ENCODE measurements around the gene ASCC1.
"Not testable (repeated sequence)": the region's sequence is repeated elsewhere in the genome, so short reads cannot be mapped to it uniquely, and the experiment has no call there.

The ASCC1 gene, protein sequence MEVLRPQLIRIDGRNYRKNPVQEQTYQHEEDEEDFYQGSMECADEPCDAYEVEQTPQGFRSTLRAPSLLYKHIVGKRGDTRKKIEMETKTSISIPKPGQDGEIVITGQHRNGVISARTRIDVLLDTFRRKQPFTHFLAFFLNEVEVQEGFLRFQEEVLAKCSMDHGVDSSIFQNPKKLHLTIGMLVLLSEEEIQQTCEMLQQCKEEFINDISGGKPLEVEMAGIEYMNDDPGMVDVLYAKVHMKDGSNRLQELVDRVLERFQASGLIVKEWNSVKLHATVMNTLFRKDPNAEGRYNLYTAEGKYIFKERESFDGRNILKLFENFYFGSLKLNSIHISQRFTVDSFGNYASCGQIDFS

DNA sequence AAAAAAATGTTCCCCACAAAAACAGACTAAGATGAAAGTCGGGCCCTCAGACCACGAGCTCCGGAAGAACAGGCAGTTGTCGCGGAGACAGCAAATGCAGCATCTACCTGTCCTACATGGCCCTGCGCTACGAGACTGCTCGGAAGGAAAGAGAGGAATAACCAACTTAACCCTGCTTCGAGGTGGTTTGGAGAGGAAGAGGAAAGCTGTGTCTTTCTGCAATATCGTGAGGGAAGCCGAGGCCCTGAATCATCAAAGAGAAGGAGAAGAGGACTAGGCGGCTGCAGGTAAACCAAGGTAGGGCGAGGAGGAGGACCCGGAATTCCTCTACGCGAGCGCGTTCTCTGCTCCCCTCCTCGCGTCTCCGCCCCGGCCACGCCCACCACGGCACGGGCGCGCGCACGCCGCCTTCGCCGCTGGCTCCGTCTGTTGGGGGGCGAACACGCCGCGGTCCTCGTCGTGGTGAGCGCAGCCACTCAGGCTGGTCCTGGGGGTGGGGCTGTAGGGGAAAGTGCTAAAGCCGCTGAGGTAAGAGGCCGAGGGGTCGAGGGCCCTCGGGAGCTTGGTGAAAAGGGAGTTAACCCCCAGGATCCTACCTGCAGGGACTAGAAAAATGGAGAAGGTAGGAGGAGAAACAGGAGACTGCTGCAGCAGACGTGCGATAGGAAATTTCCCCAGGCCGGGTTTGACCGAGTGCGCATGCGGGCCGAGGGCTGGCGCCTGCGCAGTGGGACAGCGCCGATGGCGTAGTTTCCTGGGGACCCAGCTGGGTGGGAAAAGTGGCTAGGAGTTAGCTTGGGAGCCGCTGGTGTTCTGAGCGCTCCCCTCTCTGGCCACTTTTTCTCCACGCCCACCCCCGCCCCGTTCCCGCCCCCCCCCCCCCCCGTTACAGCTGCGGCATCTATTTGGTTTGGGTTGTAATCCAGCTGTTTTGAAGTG, at the start of gene ASCC1, which contains the start of gene ANAPC16:
TSS of gene ASCC1 (minus strand) at position 666 of the 939 bp plus-strand sequence. CDS start 2,978 bp downstream, outside the sequence.
TSS of gene ANAPC16 (plus strand) at position 402 of the 939 bp plus-strand sequence. CDS start 7,903 bp downstream, outside the sequence.
- DNase-seq (ENCODE audit: low read depth) = peak; percentile 91

DNA sequence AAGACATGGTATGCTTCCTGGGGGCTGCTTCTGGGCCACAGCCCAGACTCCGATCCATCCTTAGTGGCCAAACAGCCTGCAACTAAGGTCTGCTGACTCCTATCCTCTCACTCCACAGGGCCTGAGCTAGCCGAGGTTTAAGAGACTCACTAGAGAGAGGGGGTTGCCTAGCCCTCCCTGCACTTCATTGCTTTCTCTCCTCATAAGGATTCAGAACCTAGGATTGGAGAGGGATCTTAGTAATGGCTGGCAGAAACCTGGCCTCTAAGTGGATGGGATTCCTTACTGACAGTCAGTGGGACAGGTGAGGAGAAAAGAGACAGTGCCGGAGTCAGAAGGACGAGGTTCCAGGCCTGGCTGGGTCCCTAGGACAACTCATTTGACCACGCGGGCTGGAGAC, 49.4 kb upstream of the ASCC1 start:
- no peak for DNase-seq (ENCODE audit: low read depth)

DNA sequence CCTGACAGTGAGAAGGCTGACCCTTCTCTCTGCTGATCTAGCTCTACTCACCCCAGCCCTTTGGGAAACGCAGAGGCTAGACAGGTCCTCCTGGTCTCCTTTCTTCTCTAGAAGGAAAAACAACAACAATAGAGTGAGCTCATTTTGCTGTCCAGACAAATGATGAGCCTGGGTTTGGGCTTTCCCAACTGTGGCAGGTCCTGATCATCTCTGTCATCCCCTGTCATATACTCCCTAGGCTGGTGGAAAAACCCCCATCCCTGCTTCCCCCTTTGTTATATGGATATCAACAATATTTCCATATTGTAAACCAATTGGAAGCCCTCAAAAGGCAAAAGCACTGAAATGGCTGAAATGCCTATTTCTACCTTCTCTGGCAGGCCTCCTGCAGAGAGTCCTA, 48.5 kb upstream of the ASCC1 start:
- DNase-seq (ENCODE audit: low read depth) = no peak

DNA sequence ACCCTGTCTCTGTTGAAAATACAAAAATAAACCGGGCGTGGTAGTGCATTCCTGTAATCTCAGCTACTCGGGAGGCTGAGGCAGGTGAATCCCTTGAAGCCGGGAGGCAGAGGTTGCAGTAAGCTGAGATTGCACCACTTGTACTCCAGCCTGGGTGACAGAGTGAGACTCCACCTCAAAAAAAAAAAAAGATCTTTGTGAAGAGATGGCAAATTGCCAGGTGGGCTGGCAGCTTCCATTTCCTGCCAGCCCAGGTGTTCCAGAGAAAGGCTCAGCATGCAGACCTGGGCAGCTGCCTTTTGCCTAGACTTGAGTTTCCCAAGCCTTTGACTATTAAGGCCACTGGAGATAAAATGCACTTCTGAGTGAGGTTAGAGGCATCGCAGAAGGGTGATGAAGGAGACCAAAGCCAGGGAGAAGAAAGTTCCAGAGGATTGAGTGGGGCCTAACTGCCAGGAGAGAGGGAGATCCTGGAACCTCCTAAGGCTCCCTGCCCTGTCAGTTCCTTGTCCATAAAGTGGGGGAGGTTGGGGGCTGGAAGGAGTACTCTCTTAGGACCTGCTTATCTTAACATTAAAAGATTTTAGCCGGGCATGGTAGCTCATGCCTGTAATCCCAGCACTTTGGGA, 47.7 kb upstream of the ASCC1 start:
- DNase-seq (ENCODE audit: low read depth) = no peak

DNA sequence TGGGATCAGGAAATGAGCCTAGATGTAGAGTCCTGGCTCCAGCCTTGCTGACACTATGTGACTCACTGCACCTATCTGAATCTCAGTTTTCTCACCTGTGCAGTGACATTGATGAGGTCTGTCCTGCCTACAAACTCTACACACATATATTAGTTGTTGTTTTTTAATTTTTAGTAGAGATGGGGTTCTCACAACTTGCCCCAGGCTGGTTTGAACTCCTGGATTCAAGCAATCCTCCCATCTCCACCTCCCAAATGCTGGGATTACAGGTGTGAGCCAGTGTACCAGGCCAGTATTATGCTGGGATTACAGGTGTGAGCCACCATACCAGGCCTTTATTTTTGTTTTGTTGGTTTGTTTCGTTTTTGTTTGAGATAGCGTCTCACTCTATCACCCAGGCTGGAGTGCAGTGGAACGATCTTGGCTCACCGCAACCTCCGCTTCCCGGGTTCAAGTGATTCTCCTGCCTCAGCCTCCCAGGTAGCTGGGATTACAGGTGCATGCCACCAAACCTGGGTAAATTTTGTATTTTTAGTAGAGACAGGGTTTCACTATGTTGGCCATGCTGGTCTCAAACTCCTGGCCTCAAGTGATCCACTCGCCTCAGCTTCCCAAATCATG, 45.8 kb upstream of the ASCC1 start:
- no peak for DNase-seq (ENCODE audit: low read depth)

DNA sequence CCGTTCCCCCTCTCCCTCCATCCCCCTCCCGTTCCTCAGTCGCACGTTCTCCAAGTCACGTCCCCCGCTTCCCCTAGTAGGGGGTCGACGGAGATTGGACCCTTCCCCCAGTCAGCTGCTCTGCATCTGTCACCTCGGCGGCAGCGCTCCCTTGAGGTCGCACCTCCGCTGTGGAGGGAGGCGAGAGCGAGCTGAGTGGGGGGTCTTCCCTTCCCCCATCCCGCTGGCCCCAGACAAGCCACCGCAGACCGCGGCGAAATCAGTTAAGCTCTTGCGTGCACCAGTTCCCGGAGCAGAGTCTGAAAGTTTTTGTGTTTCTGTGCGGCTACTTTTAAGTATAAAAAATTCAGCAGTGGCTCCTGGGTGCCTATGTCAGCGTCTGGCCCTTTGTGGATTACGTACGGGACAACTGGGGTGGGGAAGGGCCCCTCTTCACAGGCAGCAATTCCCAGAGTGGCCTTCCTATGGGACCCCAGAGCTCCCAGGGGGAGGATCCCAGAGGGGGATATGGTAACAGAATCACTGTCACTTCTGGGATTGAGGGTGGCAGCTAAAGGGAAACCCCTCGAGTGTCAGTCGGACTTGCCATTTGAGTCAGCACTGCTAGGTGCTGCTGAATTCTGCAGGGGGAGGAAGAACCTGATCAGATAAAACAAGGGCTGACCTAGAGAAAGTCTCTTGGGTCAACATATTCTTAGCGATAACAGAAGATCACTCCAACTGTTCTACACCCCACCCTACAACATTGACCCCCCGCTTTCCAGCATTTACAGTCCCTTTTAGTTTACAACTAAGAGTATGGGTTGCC, 45.1 kb upstream of the ASCC1 start:
- DNase-seq (ENCODE audit: low read depth) = no peak

DNA sequence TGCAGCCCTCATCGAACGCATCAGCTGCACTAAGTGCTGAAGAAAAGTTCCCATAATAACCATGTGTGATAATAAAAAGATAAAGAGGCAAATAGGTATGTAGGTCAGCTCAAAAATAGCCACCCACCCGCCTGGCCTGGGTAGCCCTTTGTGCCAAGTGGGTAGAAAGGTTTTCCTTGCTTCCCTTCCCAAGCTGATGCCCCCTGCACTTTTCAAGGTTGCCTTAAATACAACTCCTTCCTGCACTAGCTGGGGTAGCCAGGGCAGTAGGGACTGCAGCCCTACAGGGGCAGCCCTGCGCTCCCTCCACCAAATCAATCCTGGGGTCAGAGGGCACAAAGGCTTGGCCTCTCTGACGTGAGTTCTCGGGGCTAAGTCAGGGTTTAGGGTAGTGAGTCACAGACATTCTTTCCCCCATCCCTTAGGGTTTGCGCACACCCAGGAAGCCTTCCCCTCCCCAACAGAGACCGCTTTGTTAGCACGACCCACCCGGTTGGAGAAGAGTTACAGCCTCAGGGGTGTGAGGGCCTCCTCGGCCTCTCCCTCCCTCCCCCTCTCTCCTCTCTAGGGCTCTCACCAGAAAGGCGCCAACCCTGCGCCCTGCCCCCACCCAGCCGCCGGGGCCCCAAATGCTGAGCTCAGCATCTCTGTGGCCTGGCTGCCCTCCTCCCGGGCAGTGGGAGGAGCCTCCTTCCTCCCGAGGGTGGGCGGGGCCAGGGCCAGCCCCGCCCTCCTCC, 44.3 kb upstream of the ASCC1 start:
- DNase-seq (ENCODE audit: low read depth) = peak; percentile 65

DNA sequence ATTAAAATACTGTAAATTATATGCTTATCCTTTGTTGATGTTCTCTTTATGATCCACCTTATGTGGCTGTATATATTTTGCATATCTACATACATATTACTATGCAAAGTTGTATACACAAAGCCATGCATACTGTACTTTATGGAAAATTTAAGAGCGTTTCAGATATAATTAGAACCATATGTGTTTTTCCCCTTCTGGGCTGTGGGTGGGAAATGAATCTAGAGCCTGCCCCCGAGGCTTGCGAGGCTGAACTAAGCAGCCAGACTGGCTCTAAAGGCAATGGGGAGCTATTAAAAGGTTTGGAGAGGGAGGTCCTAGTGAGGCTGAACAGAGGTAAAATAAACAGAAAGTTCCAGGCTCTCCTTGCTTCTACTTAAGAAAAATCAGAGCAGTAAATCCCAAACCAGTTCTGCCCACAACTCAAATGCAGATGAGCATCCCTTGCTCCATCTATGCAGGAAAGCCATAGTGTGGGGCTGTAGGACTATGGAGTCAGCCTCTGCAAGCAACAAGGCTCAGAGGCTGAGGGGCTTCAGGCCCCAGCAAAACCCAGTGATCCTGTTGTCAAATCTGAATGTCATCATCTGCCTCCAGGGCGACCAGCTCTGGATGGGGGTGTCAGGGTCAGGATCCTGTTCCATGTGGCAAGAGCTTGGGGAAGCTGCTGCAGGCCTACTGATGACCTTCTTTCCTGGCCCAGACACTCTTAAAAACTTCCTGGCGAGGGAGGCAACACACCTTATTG, 43.6 kb upstream of the ASCC1 start:
- DNase-seq (ENCODE audit: low read depth) = no peak

DNA sequence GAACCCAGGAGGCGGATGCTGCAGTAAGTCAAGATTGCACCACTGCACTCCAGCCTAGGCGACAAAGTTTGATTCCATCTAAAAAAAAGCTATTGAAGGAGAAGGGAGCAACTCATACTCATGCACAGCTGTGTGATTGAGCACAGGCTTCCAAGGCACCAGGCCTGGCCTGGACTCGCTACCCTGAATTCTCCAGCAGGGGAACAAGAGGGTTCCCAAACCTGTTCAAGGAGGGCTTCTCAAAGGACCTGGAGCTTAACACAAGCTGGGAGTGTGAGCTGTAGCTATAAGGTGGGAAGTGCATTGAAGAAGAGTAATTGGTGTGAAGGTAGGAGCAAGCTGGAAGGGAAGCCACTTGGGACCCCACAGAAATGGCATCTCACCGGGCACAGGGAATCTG, 42.5 kb upstream of the ASCC1 start:
- no peak for DNase-seq (ENCODE audit: low read depth)

DNA sequence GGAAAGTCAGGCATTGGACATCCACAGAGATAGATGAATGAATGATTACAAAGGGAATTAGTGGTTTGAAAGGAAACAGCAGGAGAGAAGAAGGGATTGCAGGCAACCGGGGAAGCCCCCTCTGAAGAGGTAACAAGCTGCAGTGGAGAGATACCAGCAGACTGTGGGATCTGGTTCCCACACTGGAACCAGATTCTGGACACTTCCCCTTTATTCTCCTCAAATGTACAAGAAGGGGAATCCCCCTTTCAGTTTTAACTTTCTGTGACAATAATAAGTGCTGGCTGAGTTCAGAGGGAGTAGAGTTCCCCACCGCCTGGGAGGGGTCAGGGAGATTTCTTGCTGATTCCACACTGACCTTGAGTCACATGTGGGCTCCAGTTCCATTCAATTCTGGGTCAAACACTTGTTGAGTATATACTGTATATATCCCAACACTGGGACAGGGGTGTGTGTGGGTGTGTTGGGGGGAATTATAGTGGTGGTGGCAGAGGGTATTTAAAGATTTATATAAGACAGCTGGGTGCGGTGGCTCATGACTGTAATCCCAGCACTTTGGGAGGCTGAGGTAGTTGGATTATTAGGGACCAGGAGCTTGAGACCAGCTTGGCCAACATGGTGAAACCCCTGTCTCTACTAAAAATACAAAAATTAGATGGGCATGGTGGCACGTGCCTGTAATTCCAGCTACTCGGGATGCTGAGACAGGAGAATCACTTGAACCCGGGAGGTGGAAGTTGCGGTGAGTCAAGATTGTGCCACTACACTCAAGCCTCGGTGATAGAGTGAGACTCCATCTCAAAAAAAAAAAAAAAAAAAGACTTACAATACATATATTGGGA, 41.2 kb upstream of the ASCC1 start:
- no peak for DNase-seq (ENCODE audit: low read depth)

DNA sequence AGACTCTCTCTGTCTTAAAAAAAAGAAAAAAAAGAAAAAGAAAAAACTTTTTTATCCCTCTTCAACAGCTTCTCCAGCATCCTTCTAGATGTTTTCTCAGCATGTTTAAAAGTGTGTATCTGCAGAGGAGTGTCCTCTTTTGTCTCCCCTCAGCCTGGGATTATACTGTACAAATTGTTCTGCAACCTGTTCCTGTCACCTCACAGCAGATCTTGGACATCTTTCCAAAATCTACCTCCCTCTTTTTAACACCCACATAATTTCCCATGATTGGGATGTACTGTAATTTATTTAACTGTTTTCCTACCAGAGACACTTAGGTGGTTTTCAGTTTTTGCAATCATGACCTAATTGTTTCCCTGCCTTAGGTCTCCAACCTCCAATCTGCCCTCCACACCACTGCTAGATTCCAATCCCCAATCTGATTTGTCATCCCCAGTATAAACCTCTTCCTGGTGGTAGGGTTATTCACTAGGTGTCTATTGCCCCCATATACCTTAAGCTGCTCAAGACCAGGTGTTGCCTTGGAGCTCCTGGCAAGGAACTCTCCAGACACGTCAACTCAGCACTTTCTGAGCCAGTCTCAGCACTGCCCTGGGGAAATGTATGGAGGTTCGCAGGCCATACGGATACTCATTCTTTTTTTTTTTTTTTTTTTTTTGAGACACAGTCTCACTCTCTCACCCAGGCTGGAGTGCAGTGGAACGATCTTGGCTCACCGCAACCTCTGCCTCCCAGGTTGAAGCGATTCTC, 40.1 kb upstream of the ASCC1 start:
- no peak for DNase-seq (ENCODE audit: low read depth)

DNA sequence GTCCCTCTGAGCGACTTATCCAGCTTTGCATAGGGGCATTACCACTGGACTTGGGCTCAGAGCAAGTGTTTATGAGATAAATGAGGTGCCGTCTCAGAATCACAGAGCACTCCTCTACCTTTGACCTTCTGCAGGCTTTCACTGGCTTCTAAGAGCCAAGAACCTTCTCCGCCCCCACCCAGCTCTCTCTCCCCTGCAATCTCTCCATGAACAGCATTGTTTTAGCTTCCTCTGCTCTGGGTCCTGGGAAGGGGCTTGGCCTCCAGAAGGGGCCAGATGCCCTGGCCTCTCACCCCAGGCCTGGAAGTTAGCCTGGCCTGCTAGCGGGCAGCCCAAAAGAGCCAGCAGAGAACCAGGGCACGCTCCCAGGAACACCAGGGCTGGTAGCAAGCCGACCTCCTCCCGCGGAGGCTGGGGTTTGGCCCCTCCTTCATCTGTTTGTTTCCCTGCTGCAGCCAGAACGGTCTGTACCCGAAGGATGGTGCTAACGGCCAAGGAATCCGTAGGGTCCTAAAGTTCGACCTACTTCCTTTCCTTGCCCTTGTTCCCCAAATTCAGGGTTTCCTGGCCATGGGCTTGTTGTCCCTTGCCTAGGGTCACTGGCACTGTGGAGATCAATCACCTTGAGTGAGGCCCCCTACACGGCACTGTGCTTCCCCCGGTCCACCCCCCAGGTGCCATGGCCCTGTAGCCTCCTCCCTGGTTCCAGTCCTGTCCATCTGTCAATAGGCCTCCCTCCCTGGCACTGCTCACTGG, 38.9 kb upstream of the ASCC1 start:
- no peak for DNase-seq (ENCODE audit: low read depth)

DNA sequence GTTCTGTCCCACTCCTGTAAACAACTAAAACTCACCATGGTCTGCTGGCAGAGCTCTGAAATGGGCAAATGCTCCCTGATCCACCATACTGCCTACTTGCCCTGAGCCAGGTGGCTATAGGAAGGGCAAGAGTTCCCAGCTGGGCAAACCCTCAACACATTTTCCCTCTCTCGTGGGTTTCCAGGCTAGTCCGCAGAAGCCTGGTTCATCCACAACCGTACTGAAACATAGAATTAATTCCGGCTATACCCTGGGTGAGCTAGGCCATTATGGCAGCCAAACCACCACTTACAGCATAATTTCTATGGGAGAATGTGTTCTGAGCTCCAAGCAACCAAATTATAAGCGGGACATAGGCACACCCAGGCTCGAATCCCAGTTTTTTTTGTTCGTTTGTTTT, 37.5 kb upstream of the ASCC1 start:
- DNase-seq (ENCODE audit: low read depth) = no peak

DNA sequence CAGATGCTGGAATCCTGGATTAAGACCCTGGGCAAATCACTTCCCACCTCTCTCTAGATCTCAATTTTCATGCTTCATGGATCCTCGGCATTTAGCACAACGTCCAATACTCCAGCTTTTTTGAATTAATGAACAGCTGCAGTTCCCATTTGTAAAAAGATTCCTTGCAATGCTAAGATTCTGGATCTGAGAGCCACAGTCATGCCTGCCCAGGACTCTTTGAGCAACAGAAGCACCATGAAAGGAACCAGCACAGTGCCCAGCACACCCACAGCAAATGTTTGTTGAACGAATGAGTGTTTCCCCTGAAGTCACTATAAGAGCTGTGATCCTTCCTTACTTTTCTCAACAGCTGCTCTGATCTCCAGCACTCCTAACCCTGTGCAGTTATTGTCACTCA, 36.9 kb upstream of the ASCC1 start:
- DNase-seq (ENCODE audit: low read depth) = no peak

DNA sequence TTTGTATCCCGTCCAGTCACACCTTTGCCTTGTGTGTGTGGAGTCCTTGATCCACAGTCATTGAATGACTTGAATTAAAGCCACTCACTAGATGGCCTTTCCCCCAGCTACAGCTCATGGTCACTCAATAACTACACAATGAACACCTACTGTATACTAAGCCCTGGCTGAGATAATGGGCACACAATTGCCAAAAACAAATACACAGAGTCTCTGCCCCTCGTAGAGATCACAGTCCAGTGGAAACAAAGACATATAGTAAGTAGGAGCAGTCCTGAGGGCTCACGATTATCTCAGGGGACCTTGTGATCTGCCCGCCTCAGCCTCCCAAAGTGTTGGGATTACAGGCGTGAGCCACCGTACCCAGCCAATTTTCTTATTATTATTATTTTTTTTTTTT, 35.6 kb upstream of the ASCC1 start:
- DNase-seq (ENCODE audit: low read depth) = no peak

DNA sequence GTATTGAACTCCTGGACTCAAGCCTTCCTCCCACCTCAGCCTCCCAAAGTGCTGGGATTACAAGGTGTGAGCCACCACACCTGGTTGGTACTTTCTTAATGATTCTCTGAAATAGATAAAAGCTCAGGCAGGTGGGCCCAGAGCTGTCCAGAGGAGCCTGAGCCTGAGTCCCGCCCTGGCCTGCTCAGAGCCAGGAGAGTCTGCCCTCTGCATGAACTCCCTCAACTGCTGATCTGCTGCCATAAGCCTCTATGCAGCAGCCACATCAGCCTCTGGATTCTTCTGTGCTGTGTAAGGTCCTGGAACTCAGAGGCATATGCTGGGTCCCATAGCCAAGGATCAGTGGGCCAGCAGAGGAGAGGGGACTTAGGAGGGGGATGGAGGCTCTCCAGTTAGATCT, 34.6 kb upstream of the ASCC1 start:
- no peak for DNase-seq (ENCODE audit: low read depth)

DNA sequence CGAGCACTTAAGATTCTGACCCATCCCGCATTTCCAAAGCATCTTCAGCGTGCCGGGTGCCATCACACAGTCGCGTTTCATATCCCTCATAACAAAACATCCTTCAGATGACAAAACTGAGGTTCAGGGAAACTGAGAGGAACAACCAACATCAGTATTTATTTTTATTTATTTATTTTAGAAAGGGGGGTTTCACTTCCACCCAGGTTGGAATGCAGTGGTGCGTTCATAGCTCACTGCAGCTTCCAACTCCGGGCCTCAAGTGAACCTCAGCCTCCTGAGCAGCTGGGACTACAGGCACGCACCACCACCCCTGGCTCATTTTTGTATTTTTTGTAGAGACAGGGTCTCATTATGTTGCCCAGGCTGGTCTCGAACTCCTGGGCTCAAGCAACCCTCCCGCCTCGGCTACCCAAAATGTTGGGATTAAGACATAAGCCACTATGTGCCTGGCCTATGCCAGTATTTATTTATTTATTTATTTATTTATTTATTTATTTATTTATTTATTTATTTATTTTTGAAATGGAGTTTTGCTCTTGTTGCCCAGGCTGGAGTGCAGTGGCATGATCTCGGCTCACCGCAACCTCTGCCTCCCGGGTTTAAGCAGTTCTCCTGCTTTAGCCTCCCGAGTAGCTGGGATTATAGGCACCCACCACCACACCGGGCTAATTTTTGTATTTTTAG, 33.2 kb upstream of the ASCC1 start:
- DNase-seq (ENCODE audit: low read depth) = not testable (repeated sequence)
